K562 (cell line): ENCODE measurements around the gene PRAMEF33. TPM values are rescaled to one million over a fixed set of nuclear protein-coding genes. Genes with fewer than 3 reads are reported as not detected.
A peak's percentile ranks its signal among the peaks of the same experiment; 100 is the strongest.

Experiments
- RAD21 ChIP-seq, 2 experiments: fragments of 250-450 bp in 1 of 2; fragments of 450-650 bp in 1 of 2; sonication (Bioruptor Pico) in 1 of 2; formaldehyde crosslinking in 1 of 2; IDR thresholded peaks in 1 of 2; conservative IDR thresholded peaks in 1 of 2; 2 replicates each; pipeline versions ENCODE4 v1.4.0 to v1.8.0; 2020 to 2022; ENCODE audit warnings: mild to moderate bottlenecking in 2 of 2, moderate library complexity in 1 of 2
- polyA plus RNA-seq, 8 experiments: library from polyadenylated mRNA; depleted of rRNA in 4 of 8; stranded (reverse) in 5 of 8; unstranded in 3 of 8; fragments of >200 nt; fragmentation: Nextera tagmentation in 2 of 8; fragmentation: Illumina TruSeq in 1 of 8; extraction: Ambion mirVana in 2 of 8; extraction: Trizol in 1 of 8; gene quantifications; 2 replicates each; pipeline versions ENCODE4 v1.2.1 to v1.2.3, GENCODE V29; 2011 to 2014; ENCODE audit warnings: inconsistent platforms in 1 of 8, missing spikeins in 1 of 8
- small RNA-seq: library from RNA; depleted of rRNA; stranded (forward); fragments of <200 nt; gene quantifications from one replicate; pipeline ENCODE3, GENCODE V24; 2014
- total RNA-seq, 7 experiments: library from RNA; depleted of rRNA in 6 of 7; stranded (reverse); fragments of >200 nt in 6 of 7; fragmentation: Illumina TruSeq in 2 of 7; extraction: Trizol in 2 of 7; gene quantifications; 2 replicates each; pipeline versions ENCODE4 v1.2.1 to v1.2.3, GENCODE V29; 2011 to 2021; ENCODE audit warnings: low replicate concordance in 1 of 7
- TF ChIP-seq, protein P1 (sequence below): fragments of 450-650 bp; formaldehyde crosslinking; IDR thresholded peaks from 2 replicates; pipeline ENCODE4 v1.4.0; 2020; ENCODE audit warnings: mild to moderate bottlenecking, moderate library complexity

PRAMEF33 gene
- total and polyA plus RNA-seq, 9 of the 15 experiments (the other 6 are each of a cell fraction or from before 2014, with no cell fraction given): not detected

DNA sequence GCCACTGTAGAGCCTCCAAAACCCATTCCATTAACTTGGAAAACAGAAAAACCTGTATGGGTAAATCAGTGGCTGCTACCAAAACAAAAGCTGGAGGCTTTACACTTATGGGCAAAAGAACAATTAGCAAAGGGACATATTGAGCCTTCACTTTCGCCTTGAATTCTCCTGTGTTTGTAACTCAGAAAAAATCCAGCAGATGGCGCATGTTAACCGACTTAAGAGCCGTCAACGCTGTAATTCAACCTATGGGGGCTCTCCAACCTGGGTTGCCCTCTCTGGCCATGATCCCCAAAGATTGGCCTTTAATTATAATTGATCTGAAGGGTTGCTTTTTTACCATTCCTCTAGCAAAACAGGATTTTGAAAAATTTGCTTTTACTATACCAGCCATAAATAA is 53.4 kb downstream of the PRAMEF33 start (continued):
- TF ChIP-seq, protein P1, sequence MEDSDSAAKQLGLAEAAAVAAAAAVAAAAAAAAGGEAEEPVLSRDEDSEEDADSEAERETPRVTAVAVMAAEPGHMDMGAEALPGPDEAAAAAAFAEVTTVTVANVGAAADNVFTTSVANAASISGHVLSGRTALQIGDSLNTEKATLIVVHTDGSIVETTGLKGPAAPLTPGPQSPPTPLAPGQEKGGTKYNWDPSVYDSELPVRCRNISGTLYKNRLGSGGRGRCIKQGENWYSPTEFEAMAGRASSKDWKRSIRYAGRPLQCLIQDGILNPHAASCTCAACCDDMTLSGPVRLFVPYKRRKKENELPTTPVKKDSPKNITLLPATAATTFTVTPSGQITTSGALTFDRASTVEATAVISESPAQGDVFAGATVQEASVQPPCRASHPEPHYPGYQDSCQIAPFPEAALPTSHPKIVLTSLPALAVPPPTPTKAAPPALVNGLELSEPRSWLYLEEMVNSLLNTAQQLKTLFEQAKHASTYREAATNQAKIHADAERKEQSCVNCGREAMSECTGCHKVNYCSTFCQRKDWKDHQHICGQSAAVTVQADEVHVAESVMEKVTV (CRISPR knock-in tag): peak; percentile 35; the same call in 1 of the 2 replicates
- TF ChIP-seq RAD21 (CRISPR knock-in tag; conservative IDR thresholded peaks at IDR 0.05 in 1 of 2, IDR thresholded peaks at IDR 0.05 in 1 of 2): peak; percentile 52 to 75

Small RNA genes lying within 50 kb of the gene (small RNA-seq; reads per million reads assigned to genes)
- gene RNU6-771P: not detected

Other genes with a start within 250 kb of the PRAMEF33 start
Only the 7 nearest of the 17 such genes appear.
- gene PRAMEF18, start 77.4 kb upstream of the PRAMEF33 start, total RNA-seq (2014; rRNA removed): not detected in 2 replicates
- gene PRAMEF18, start 77.4 kb upstream of the PRAMEF33 start, total RNA-seq (2014; rRNA removed; fragmentation: Illumina TruSeq; extraction: Trizol): not detected in 2 replicates
- not detected in 2 replicates for gene PRAMEF18, start 77.4 kb upstream of the PRAMEF33 start, total RNA-seq (2015; rRNA removed; fragmentation: Illumina TruSeq; extraction: Trizol)
- not detected in 2 replicates for gene PRAMEF18, start 77.4 kb upstream of the PRAMEF33 start, total RNA-seq (2021)
- not detected in 2 replicates for gene PRAMEF18, start 77.4 kb upstream of the PRAMEF33 start, polyA plus RNA-seq (2011; rRNA removed)
- gene PRAMEF18, start 77.4 kb upstream of the PRAMEF33 start, polyA plus RNA-seq (2014; fragmentation: Illumina TruSeq; extraction: Trizol): not detected in 2 replicates
- gene PRAMEF18, start 77.4 kb upstream of the PRAMEF33 start, polyA plus RNA-seq (2014; fragmentation: Nextera tagmentation; extraction: Ambion mirVana): not detected
- gene PRAMEF18, start 77.4 kb upstream of the PRAMEF33 start, polyA plus RNA-seq (2014; rRNA removed): not detected in 2 replicates
- gene PRAMEF5, start 49.3 kb upstream of the PRAMEF33 start, total RNA-seq (2014; rRNA removed): not detected in 2 replicates
- gene PRAMEF5, start 49.3 kb upstream of the PRAMEF33 start, total RNA-seq (2014; rRNA removed; fragmentation: Illumina TruSeq; extraction: Trizol): not detected in 2 replicates
- gene PRAMEF5, start 49.3 kb upstream of the PRAMEF33 start, total RNA-seq (2015; rRNA removed; fragmentation: Illumina TruSeq; extraction: Trizol): not detected in 2 replicates
- not detected in 2 replicates for gene PRAMEF5, start 49.3 kb upstream of the PRAMEF33 start, total RNA-seq (2021)
- not detected in 2 replicates for gene PRAMEF5, start 49.3 kb upstream of the PRAMEF33 start, polyA plus RNA-seq (2011; rRNA removed)
- gene PRAMEF5, start 49.3 kb upstream of the PRAMEF33 start, polyA plus RNA-seq (2014; fragmentation: Illumina TruSeq; extraction: Trizol): not detected in 2 replicates
- gene PRAMEF5, start 49.3 kb upstream of the PRAMEF33 start, polyA plus RNA-seq (2014; fragmentation: Nextera tagmentation; extraction: Ambion mirVana): not detected
- gene PRAMEF5, start 49.3 kb upstream of the PRAMEF33 start, polyA plus RNA-seq (2014; rRNA removed): not detected in 2 replicates
- gene PRAMEF8, start 18.4 kb upstream of the PRAMEF33 start, total RNA-seq (2014; rRNA removed): not detected in 2 replicates
- gene PRAMEF8, start 18.4 kb upstream of the PRAMEF33 start, total RNA-seq (2014; rRNA removed; fragmentation: Illumina TruSeq; extraction: Trizol): not detected in 2 replicates
- gene PRAMEF8, start 18.4 kb upstream of the PRAMEF33 start, total RNA-seq (2015; rRNA removed; fragmentation: Illumina TruSeq; extraction: Trizol): not detected in 2 replicates
- gene PRAMEF8, start 18.4 kb upstream of the PRAMEF33 start, total RNA-seq (2021): not detected in 2 replicates
- not detected in 2 replicates for gene PRAMEF8, start 18.4 kb upstream of the PRAMEF33 start, polyA plus RNA-seq (2011; rRNA removed)
- not detected in 2 replicates for gene PRAMEF8, start 18.4 kb upstream of the PRAMEF33 start, polyA plus RNA-seq (2014; fragmentation: Illumina TruSeq; extraction: Trizol)
- not detected for gene PRAMEF8, start 18.4 kb upstream of the PRAMEF33 start, polyA plus RNA-seq (2014; fragmentation: Nextera tagmentation; extraction: Ambion mirVana)
- gene PRAMEF8, start 18.4 kb upstream of the PRAMEF33 start, polyA plus RNA-seq (2014; rRNA removed): not detected in 2 replicates
- not detected in 2 replicates for gene PRAMEF15, start 12.0 kb downstream of the PRAMEF33 start, total RNA-seq (2014; rRNA removed)
- gene PRAMEF15, start 12.0 kb downstream of the PRAMEF33 start, total RNA-seq (2014; rRNA removed; fragmentation: Illumina TruSeq; extraction: Trizol): not detected in 2 replicates
- not detected in 2 replicates for gene PRAMEF15, start 12.0 kb downstream of the PRAMEF33 start, total RNA-seq (2015; rRNA removed; fragmentation: Illumina TruSeq; extraction: Trizol)
- gene PRAMEF15, start 12.0 kb downstream of the PRAMEF33 start, total RNA-seq (2021): not detected in 2 replicates
- gene PRAMEF15, start 12.0 kb downstream of the PRAMEF33 start, polyA plus RNA-seq (2011; rRNA removed): not detected in 2 replicates
- gene PRAMEF15, start 12.0 kb downstream of the PRAMEF33 start, polyA plus RNA-seq (2014; fragmentation: Illumina TruSeq; extraction: Trizol): not detected in 2 replicates
- not detected for gene PRAMEF15, start 12.0 kb downstream of the PRAMEF33 start, polyA plus RNA-seq (2014; fragmentation: Nextera tagmentation; extraction: Ambion mirVana)
- gene PRAMEF15, start 12.0 kb downstream of the PRAMEF33 start, polyA plus RNA-seq (2014; rRNA removed): not detected in 2 replicates
- not detected in 2 replicates for gene PRAMEF14, start 43.6 kb downstream of the PRAMEF33 start, total RNA-seq (2014; rRNA removed)
- gene PRAMEF14, start 43.6 kb downstream of the PRAMEF33 start, total RNA-seq (2014; rRNA removed; fragmentation: Illumina TruSeq; extraction: Trizol): not detected in 2 replicates
- not detected in 2 replicates for gene PRAMEF14, start 43.6 kb downstream of the PRAMEF33 start, total RNA-seq (2015; rRNA removed; fragmentation: Illumina TruSeq; extraction: Trizol)
- not detected in 2 replicates for gene PRAMEF14, start 43.6 kb downstream of the PRAMEF33 start, total RNA-seq (2021)
- not detected in 2 replicates for gene PRAMEF14, start 43.6 kb downstream of the PRAMEF33 start, polyA plus RNA-seq (2011; rRNA removed)
- not detected in 2 replicates for gene PRAMEF14, start 43.6 kb downstream of the PRAMEF33 start, polyA plus RNA-seq (2014; fragmentation: Illumina TruSeq; extraction: Trizol)
- not detected for gene PRAMEF14, start 43.6 kb downstream of the PRAMEF33 start, polyA plus RNA-seq (2014; fragmentation: Nextera tagmentation; extraction: Ambion mirVana)
- not detected in 2 replicates for gene PRAMEF14, start 43.6 kb downstream of the PRAMEF33 start, polyA plus RNA-seq (2014; rRNA removed)
- not detected in 2 replicates for gene PRAMEF19, start 68.4 kb downstream of the PRAMEF33 start, total RNA-seq (2014; rRNA removed)
- not detected in 2 replicates for gene PRAMEF19, start 68.4 kb downstream of the PRAMEF33 start, total RNA-seq (2014; rRNA removed; fragmentation: Illumina TruSeq; extraction: Trizol)
- not detected in 2 replicates for gene PRAMEF19, start 68.4 kb downstream of the PRAMEF33 start, total RNA-seq (2015; rRNA removed; fragmentation: Illumina TruSeq; extraction: Trizol)
- gene PRAMEF19, start 68.4 kb downstream of the PRAMEF33 start, total RNA-seq (2021): not detected in 2 replicates
- not detected in 2 replicates for gene PRAMEF19, start 68.4 kb downstream of the PRAMEF33 start, polyA plus RNA-seq (2011; rRNA removed)
- not detected in 2 replicates for gene PRAMEF19, start 68.4 kb downstream of the PRAMEF33 start, polyA plus RNA-seq (2014; fragmentation: Illumina TruSeq; extraction: Trizol)
- not detected for gene PRAMEF19, start 68.4 kb downstream of the PRAMEF33 start, polyA plus RNA-seq (2014; fragmentation: Nextera tagmentation; extraction: Ambion mirVana)
- not detected in 2 replicates for gene PRAMEF19, start 68.4 kb downstream of the PRAMEF33 start, polyA plus RNA-seq (2014; rRNA removed)
- not detected in 2 replicates for gene PRAMEF17, start 86.1 kb downstream of the PRAMEF33 start, total RNA-seq (2014; rRNA removed)
- not detected in 2 replicates for gene PRAMEF17, start 86.1 kb downstream of the PRAMEF33 start, total RNA-seq (2014; rRNA removed; fragmentation: Illumina TruSeq; extraction: Trizol)
- not detected in 2 replicates for gene PRAMEF17, start 86.1 kb downstream of the PRAMEF33 start, total RNA-seq (2015; rRNA removed; fragmentation: Illumina TruSeq; extraction: Trizol)
- not detected in 2 replicates for gene PRAMEF17, start 86.1 kb downstream of the PRAMEF33 start, total RNA-seq (2021)
- gene PRAMEF17, start 86.1 kb downstream of the PRAMEF33 start, polyA plus RNA-seq (2011; rRNA removed): not detected in 2 replicates
- gene PRAMEF17, start 86.1 kb downstream of the PRAMEF33 start, polyA plus RNA-seq (2014; fragmentation: Illumina TruSeq; extraction: Trizol): not detected in 2 replicates
- not detected for gene PRAMEF17, start 86.1 kb downstream of the PRAMEF33 start, polyA plus RNA-seq (2014; fragmentation: Nextera tagmentation; extraction: Ambion mirVana)
- gene PRAMEF17, start 86.1 kb downstream of the PRAMEF33 start, polyA plus RNA-seq (2014; rRNA removed): not detected in 2 replicates